ENCODE results near the gene BBOX1. TPM values are rescaled to one million over a fixed set of nuclear protein-coding genes. Genes with fewer than 3 reads are reported as not detected.
"Not testable (repeated sequence)": the region's sequence is repeated elsewhere in the genome, so short reads cannot be mapped to it uniquely, and the experiment has no call there.

BBOX1 gene
- total and polyA plus RNA-seq, 2 of the 4 experiments (the other 2 are of a cell fraction): not detected

DNA sequence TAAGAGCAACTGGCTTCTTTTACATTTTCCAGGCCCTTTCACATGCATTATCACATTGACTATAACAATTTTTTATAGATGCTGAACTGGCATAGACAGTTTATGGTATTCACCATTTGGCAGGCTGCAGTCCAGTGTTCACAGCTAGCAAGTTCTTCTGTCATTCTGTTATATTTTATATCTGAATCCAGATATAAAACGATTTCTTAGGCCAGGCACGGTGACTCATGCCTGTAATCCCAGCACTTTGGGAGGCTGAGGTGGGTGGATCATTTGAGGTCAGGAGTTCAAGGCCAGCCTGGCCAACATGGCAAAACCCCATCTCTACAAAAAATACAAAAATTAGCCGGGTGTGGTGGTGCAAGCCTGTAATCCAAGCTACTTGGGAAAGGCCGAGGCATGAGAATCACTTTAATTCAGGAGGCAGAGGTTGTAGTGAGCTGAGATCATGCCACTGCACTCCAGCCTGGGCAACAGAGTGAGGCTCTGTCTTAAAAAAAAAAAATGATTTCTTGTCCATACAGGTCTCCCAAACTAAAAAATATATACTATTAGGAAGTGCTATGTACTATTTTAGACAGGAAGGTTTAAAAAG, 39.4 kb upstream of the BBOX1 start:
- H3K27ac ChIP-seq (ENCODE audit: insufficient read depth, low read length); H3K4me2 ChIP-seq (ENCODE audit: low read depth, low read length); H2BK15ac ChIP-seq (ENCODE audit: low read depth, low read length); H3K18ac ChIP-seq (ENCODE audit: low read depth, low read length); H2BK120ac ChIP-seq (ENCODE audit: low read depth, low read length); dilution Hi-C loops (cut with HindIII; ENCODE audit: low sequenced_read_pairs, unreplicated experiment); H4K91ac ChIP-seq (ENCODE audit: insufficient read depth, low read depth, low read length); intact Hi-C loops (cut with micrococcal nuclease); BruUV-seq (replicated peaks); H3K14ac ChIP-seq (replicated peaks; ENCODE audit: low read depth, low read length); H3K9ac ChIP-seq (ENCODE audit: low read depth, low read length); H3K27me3 ChIP-seq (ENCODE audit: control insufficient read depth, insufficient read depth, low read length); H4K5ac ChIP-seq (ENCODE audit: low read depth, low read length); H2AK9ac ChIP-seq (replicated peaks; ENCODE audit: low read depth, low read length, poor library complexity); H2BK5ac ChIP-seq (ENCODE audit: low read depth, low read length, poor library complexity, severe bottlenecking); H4K8ac ChIP-seq (ENCODE audit: low read depth in 2 of 2, low read length in 2 of 2); H3K36me3 ChIP-seq (ENCODE audit: control insufficient read depth, insufficient read depth, low read length); H3K9me1 ChIP-seq (ENCODE audit: insufficient read depth, low read length); H3K79me1 ChIP-seq (ENCODE audit: low read depth in 1 of 2, low read length in 2 of 2); H3K4me1 ChIP-seq (ENCODE audit: control insufficient read depth, insufficient read depth, low read length); CTCF ChIA-PET; ATAC-seq (ENCODE audit: low read depth); H3K56ac ChIP-seq (ENCODE audit: extremely low read depth, insufficient read depth, low read length); H3K4me3 ChIP-seq (ENCODE audit: insufficient read depth, low read depth, low read length); DNase-seq; H2AFZ ChIP-seq (replicated peaks; ENCODE audit: low read length, poor library complexity); in situ Hi-C loops (cut with MboI; ENCODE audit: low sequenced_read_pairs); H2AK5ac ChIP-seq (ENCODE audit: low read depth, low read length); H3K9me3 ChIP-seq (ENCODE audit: control insufficient read depth, insufficient read depth, low read length); H2BK20ac ChIP-seq (ENCODE audit: low read depth, low read length); H3K4ac ChIP-seq (ENCODE audit: low read depth, low read length); H4K20me1 ChIP-seq (ENCODE audit: insufficient read depth, low read length); H3K23ac ChIP-seq (ENCODE audit: low read depth, low read length): not testable (repeated sequence)
- no CpG with 5 or more reads among the region's 4 CpGs for WGBS, 2 experiments (ENCODE audit: extremely low coverage in 2 of 2, insufficient read length in 1 of 2)
- POLR2A ChIA-PET (ENCODE audit: unreplicated experiment): interaction anchor here (0.6 kb wide), 1 partner anchor 60 kb away, joined by 3 read pairs; no protein-coding TSS in a partner anchor

All from IMR-90 (cell line).